Measurements from ENCODE around the gene ABHD17C. TPM values are rescaled to one million over a fixed set of nuclear protein-coding genes. Genes with fewer than 3 reads are reported as not detected.

Gene ABHD17C
- total RNA-seq, 1 experiment from 2014 or later: 11.9 TPM

DNA sequence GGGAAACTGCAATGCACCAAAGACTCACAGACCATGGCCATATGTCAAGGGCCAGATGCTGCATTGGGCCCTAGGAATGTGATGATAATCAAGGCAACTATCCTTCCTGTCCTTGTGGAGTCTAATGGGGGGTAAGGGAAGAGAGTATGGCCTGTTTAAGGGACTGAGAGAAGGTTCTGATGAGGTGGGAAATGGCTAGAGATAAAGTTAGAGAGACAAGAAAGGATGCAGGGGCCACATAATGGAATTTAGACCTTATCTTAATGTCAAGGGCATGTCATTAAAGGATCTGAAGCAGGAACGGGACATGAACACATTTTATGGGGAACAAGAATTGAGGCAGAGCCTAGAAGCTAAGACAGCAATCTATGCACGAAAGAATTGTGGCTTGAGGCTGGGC is 30.0 kb upstream of the ABHD17C start:
- ChIA-PET POLR2A (interaction anchor here (0.6 to 1.5 kb wide), 4 partner anchors 32 to 323 kb away, joined by 3 to 5 read pairs (median 3); no protein-coding TSS in a partner anchor), CTCF (interaction anchor here (1.0 to 1.4 kb wide), 3 partner anchors 9 to 98 kb away, joined by 3 to 5 read pairs (median 3); no protein-coding TSS in a partner anchor)
- peak overlapping the region; percentile 20 for H3K27ac Mint-ChIP-seq (ENCODE audit: low read depth, unreplicated experiment)
- intact Hi-C loops (cut with micrococcal nuclease): no loop called here
- H3K4me1 Mint-ChIP-seq (ENCODE audit: insufficient read depth, unreplicated experiment): peaks cover 23% of the 10 kb centered on the region
- no peaks in the 10 kb centered on the region for H3K27me3 Mint-ChIP-seq (ENCODE audit: insufficient read depth, unreplicated experiment)
- no TSS peak for BruUV-seq (replicated peaks)
- TF ChIP-seq, protein P1, sequence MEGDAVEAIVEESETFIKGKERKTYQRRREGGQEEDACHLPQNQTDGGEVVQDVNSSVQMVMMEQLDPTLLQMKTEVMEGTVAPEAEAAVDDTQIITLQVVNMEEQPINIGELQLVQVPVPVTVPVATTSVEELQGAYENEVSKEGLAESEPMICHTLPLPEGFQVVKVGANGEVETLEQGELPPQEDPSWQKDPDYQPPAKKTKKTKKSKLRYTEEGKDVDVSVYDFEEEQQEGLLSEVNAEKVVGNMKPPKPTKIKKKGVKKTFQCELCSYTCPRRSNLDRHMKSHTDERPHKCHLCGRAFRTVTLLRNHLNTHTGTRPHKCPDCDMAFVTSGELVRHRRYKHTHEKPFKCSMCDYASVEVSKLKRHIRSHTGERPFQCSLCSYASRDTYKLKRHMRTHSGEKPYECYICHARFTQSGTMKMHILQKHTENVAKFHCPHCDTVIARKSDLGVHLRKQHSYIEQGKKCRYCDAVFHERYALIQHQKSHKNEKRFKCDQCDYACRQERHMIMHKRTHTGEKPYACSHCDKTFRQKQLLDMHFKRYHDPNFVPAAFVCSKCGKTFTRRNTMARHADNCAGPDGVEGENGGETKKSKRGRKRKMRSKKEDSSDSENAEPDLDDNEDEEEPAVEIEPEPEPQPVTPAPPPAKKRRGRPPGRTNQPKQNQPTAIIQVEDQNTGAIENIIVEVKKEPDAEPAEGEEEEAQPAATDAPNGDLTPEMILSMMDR (IDR thresholded peaks at IDR 0.05; ENCODE audit: unreplicated experiment): no peak
- H3K4me3 Mint-ChIP-seq (ENCODE audit: unreplicated experiment): no peak overlapping the region
- H3K36me3 Mint-ChIP-seq (ENCODE audit: insufficient read depth, unreplicated experiment): no peaks in the 10 kb centered on the region
- DNase-seq (ENCODE audit: unreplicated experiment): no peak
- H3K9me3 Mint-ChIP-seq (ENCODE audit: unreplicated experiment): no peaks in the 10 kb centered on the region

- Mint-ChIP-seq H3K4me1 (ENCODE audit: insufficient read depth, unreplicated experiment) (peaks cover 13% of the 10 kb centered on the region), H3K27me3 (ENCODE audit: insufficient read depth, unreplicated experiment) (no peaks in the 10 kb centered on the region), H3K4me3 (ENCODE audit: unreplicated experiment) (no peak overlapping the region), H3K27ac (ENCODE audit: low read depth, unreplicated experiment) (no peak overlapping the region), H3K36me3 (ENCODE audit: insufficient read depth, unreplicated experiment) (no peaks in the 10 kb centered on the region), H3K9me3 (ENCODE audit: unreplicated experiment) (no peaks in the 10 kb centered on the region)
- TF ChIP-seq, protein P1 (IDR thresholded peaks at IDR 0.05; ENCODE audit: unreplicated experiment): no peak
- DNase-seq (ENCODE audit: unreplicated experiment): no peak
- ChIA-PET POLR2A (interaction anchor here (0.7 to 2.9 kb wide), 2 partner anchors 28 to 380 kb away, joined by 4 to 16 read pairs; partner anchors contain the start of gene ABHD17C), CTCF (interaction anchor here (0.6 to 1.1 kb wide), 2 partner anchors 13 to 59 kb away, joined by 4 to 5 read pairs; no protein-coding TSS in a partner anchor)
- BruUV-seq (replicated peaks): no TSS peak
- intact Hi-C loops (cut with micrococcal nuclease): no loop called here
These were observed 27.2 kb upstream of the ABHD17C start for GRCh38 chr15:80667936-80668335.

DNA sequence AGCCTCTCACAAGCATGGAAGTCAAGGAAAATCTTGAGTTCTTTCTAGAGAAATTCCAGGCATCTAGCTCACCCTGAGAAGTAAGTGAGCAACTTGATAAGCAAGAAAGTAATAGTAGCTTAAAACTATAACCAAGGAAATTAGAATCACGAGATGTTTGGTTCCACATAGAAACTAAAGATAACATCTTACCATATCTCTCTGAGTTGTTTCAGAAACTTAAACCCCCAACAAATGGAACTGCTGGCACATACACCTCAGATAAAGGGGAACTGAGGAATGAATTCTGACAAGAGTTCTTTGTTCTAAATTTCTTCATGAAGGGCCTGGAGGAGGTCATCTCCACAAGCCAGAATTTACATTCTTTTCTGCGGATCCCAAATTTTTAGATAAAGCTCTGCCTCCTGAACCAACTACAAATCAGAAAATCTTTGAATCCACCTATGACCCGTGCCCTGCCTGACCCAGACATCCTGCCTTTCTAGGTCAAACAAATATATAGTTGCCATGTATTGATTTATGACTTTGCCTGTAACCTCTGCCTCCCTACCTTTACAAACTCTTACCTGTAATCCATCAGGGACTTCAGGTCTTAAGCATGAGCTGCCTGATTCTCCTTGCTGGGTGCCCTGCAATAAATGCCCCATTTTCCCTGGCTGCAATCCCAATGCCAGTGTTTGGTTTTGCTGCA is 26.4 kb upstream of the ABHD17C start:
- Mint-ChIP-seq H3K27me3 (ENCODE audit: insufficient read depth, unreplicated experiment) (no peaks in the 10 kb centered on the region), H3K27ac (ENCODE audit: low read depth, unreplicated experiment) (no peak overlapping the region), H3K9me3 (ENCODE audit: unreplicated experiment) (no peaks in the 10 kb centered on the region), H3K4me1 (ENCODE audit: insufficient read depth, unreplicated experiment) (peaks cover 14% of the 10 kb centered on the region), H3K36me3 (ENCODE audit: insufficient read depth, unreplicated experiment) (no peaks in the 10 kb centered on the region), H3K4me3 (ENCODE audit: unreplicated experiment) (no peak overlapping the region)
- intact Hi-C loops (cut with micrococcal nuclease): no loop called here
- ChIA-PET CTCF (interaction anchor here (0.6 to 1.4 kb wide), 5 partner anchors 9 to 301 kb away, joined by 3 to 8 read pairs (median 4); no protein-coding TSS in a partner anchor), POLR2A (interaction anchor here (0.5 to 2.9 kb wide), 3 partner anchors 8 to 27 kb away, joined by 3 to 16 read pairs (median 4); partner anchors contain the start of gene ABHD17C)
- TF ChIP-seq, protein P1 (IDR thresholded peaks at IDR 0.05; ENCODE audit: unreplicated experiment): no peak
- BruUV-seq (replicated peaks): no TSS peak
- no peak for DNase-seq (ENCODE audit: unreplicated experiment)

GRCh38 chr15:80669663-80670273 is 25.3 kb upstream of the ABHD17C start:
- ChIA-PET CTCF (interaction anchor here (0.8 to 1.6 kb wide), 5 partner anchors 10 to 300 kb away, joined by 3 to 8 read pairs (median 4); no protein-coding TSS in a partner anchor), POLR2A (interaction anchor here (0.6 to 2.9 kb wide), 4 partner anchors 10 to 62 kb away, joined by 3 to 16 read pairs (median 4); partner anchors contain the start of gene ABHD17C)
- Mint-ChIP-seq H3K4me1 (ENCODE audit: insufficient read depth, unreplicated experiment) (peaks cover 17% of the 10 kb centered on the region), H3K27ac (ENCODE audit: low read depth, unreplicated experiment) (no peak overlapping the region), H3K9me3 (ENCODE audit: unreplicated experiment) (no peaks in the 10 kb centered on the region), H3K4me3 (ENCODE audit: unreplicated experiment) (no peak overlapping the region), H3K27me3 (ENCODE audit: insufficient read depth, unreplicated experiment) (no peaks in the 10 kb centered on the region), H3K36me3 (ENCODE audit: insufficient read depth, unreplicated experiment) (no peaks in the 10 kb centered on the region)
- DNase-seq (ENCODE audit: unreplicated experiment): no peak
- TF ChIP-seq, protein P1 (IDR thresholded peaks at IDR 0.05; ENCODE audit: unreplicated experiment): no peak
- BruUV-seq (replicated peaks): no TSS peak
- intact Hi-C loops (cut with micrococcal nuclease): no loop called here

All from MCF 10A (cell line).